Measurements from ENCODE around the gene MRTFA. TPM values are rescaled to one million over a fixed set of nuclear protein-coding genes. Genes with fewer than 3 reads are reported as not detected.
"Not testable (repeated sequence)": the region's sequence is repeated elsewhere in the genome, so short reads cannot be mapped to it uniquely, and the experiment has no call there.

The MRTFA gene
- total RNA-seq, 2 donors from 2014 or later: 70.1 to 71.5 TPM

DNA sequence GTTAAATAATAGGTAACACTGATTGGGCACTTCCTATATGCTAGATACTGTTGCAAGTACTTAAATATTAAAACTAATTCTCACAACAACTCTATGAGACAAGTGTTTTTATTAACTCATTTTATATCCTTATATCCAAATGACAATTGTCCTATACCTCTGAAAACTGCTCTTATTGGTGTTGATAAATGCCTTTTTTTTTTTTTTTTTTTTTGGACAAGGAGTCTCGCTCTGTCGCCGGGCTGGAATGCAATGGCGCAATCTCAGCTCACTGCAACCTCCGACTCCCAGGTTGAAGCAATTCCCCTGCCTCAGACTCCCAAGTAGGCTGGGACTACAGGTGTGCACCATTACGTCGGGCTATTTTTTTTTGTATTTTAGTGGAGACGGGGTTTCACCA is 41.6 kb downstream of the MRTFA start:
- Mint-ChIP-seq H3K27me3 (no peaks in the 10 kb centered on the region), H3K27ac (peak overlapping the region; percentile 9), H3K36me3 (ENCODE audit: low read depth) (peaks cover 2% of the 10 kb centered on the region), H3K4me3 (no peak overlapping the region), H3K4me1 (peaks cover 40% of the 10 kb centered on the region)
- no peak for ATAC-seq
- no peaks in the 10 kb centered on the region for H3K9me3 ChIP-seq (ENCODE audit: control insufficient read depth, low read length, poor library complexity, severe bottlenecking)
- DNase-seq: no peak

DNA sequence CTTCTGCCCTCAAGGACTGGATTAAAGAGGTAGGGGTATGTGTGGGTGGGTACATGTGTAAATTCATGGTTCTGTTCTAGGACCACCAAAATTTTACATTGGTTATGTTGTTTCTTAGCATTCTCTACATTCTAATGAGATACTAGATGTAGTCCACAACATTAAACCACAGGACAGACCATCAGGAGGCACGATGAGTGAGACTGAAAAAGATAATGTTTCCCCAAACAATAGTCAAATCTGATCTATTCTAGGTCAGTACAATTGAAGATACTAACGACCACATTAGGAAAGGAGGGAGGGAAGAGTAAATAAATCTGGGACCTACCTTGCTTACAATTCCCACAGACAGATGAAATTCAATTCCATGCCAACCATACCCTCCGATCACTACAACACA is 42.2 kb downstream of the MRTFA start:
- peak overlapping the region; percentile 9 for H3K27ac Mint-ChIP-seq
- H3K9me3 ChIP-seq (ENCODE audit: control insufficient read depth, low read length, poor library complexity, severe bottlenecking): no peaks in the 10 kb centered on the region
- no peaks in the 10 kb centered on the region for H3K27me3 Mint-ChIP-seq
- peaks cover 37% of the 10 kb centered on the region for H3K4me1 Mint-ChIP-seq
- H3K36me3 Mint-ChIP-seq (ENCODE audit: low read depth): peaks cover 2% of the 10 kb centered on the region
- no peak for ATAC-seq
- DNase-seq: no peak
- H3K4me3 Mint-ChIP-seq: no peak overlapping the region

GRCh38 chr22:40593460-40594273 is 42.9 kb downstream of the MRTFA start:
- DNase-seq (no peak), ATAC-seq (no peak)
- peaks cover 2% of the 10 kb centered on the region for H3K36me3 Mint-ChIP-seq (ENCODE audit: low read depth)
- no peak overlapping the region for H3K4me3 Mint-ChIP-seq
- no peaks in the 10 kb centered on the region for H3K9me3 ChIP-seq (ENCODE audit: control insufficient read depth, low read length, poor library complexity, severe bottlenecking)
- H3K27me3 Mint-ChIP-seq: no peaks in the 10 kb centered on the region
- H3K27ac Mint-ChIP-seq: peak overlapping the region; percentile 54
- H3K4me1 Mint-ChIP-seq: peaks cover 37% of the 10 kb centered on the region

GRCh38 chr22:40592352-40593113 is 44.0 kb downstream of the MRTFA start:
- no peak for DNase-seq
- ATAC-seq: peak; percentile 23
- Mint-ChIP-seq H3K4me3 (no peak overlapping the region), H3K27me3 (no peaks in the 10 kb centered on the region), H3K27ac (peak overlapping the region; percentile 54), H3K4me1 (peaks cover 34% of the 10 kb centered on the region), H3K36me3 (ENCODE audit: low read depth) (peaks cover 2% of the 10 kb centered on the region)
- H3K9me3 ChIP-seq (ENCODE audit: control insufficient read depth, low read length, poor library complexity, severe bottlenecking): no peaks in the 10 kb centered on the region

DNA sequence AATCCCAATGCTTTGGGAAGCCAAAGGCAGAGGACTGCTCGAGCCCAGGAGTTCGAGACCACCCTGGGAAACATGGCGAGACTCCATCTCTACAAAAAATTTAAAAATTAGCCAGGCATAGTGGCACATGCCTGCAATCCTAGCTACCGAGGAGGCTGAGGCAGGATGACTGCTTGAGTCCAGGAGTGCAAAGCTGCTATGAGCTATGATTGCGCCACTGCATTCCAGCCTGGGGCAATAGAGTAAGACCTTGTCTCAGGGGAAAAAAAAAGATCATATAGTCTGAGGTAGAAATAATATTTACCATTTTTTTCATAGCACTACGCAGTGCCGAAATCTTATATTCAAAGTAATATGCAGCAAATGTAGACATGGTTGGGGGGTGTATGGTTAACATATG is 47.8 kb downstream of the MRTFA start:
- peaks cover 5% of the 10 kb centered on the region for H3K36me3 Mint-ChIP-seq (ENCODE audit: low read depth)
- H3K9me3 ChIP-seq (ENCODE audit: control insufficient read depth, low read length, poor library complexity, severe bottlenecking): no peaks in the 10 kb centered on the region
- H3K4me3 Mint-ChIP-seq: no peak overlapping the region
- no peaks in the 10 kb centered on the region for H3K27me3 Mint-ChIP-seq
- no peak for DNase-seq
- no peak overlapping the region for H3K27ac Mint-ChIP-seq
- no peak for ATAC-seq
- peaks cover 29% of the 10 kb centered on the region for H3K4me1 Mint-ChIP-seq

GRCh38 chr22:40586781-40587180 is 49.7 kb downstream of the MRTFA start:
- Mint-ChIP-seq H3K36me3 (ENCODE audit: low read depth) (peaks cover 5% of the 10 kb centered on the region), H3K4me1 (peaks cover 21% of the 10 kb centered on the region), H3K27me3 (no peaks in the 10 kb centered on the region), H3K27ac (no peak overlapping the region), H3K4me3 (no peak overlapping the region)
- ATAC-seq: no peak
- no peak for DNase-seq
- H3K9me3 ChIP-seq (ENCODE audit: control insufficient read depth, low read length, poor library complexity, severe bottlenecking): no peaks in the 10 kb centered on the region

GRCh38 chr22:40585310-40585751 is 51.2 kb downstream of the MRTFA start:
- H3K9me3 ChIP-seq (ENCODE audit: control insufficient read depth, low read length, poor library complexity, severe bottlenecking): no peaks in the 10 kb centered on the region
- DNase-seq: no peak
- Mint-ChIP-seq H3K27me3 (no peaks in the 10 kb centered on the region), H3K4me1 (peaks cover 19% of the 10 kb centered on the region), H3K36me3 (ENCODE audit: low read depth) (peaks cover 5% of the 10 kb centered on the region), H3K27ac (no peak overlapping the region), H3K4me3 (no peak overlapping the region)
- no peak for ATAC-seq

DNA sequence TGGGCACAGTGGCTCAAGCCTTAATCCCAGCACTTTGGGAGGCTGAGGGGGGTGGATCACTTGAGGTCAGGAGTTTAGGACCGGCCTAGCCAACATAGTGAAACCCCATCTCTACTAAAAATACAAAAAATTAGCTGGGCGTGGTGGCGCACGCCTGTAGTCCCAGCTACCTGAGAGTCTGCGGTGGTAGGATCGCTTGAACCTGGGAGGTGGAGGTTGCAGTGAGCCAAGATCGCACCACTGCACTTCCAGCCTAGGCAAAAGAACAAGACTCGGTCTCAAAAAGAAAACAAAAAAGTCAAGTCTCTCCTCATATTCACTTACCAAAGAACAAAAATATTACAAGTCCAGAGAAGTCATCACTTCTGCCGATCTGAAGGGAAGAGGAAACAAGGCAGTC is 51.8 kb downstream of the MRTFA start:
- H3K4me1 Mint-ChIP-seq: peaks cover 19% of the 10 kb centered on the region
- H3K9me3 ChIP-seq (ENCODE audit: control insufficient read depth, low read length, poor library complexity, severe bottlenecking); H3K4me3 Mint-ChIP-seq; H3K36me3 Mint-ChIP-seq (ENCODE audit: low read depth); DNase-seq; H3K27ac Mint-ChIP-seq; H3K27me3 Mint-ChIP-seq; ATAC-seq: not testable (repeated sequence)

- no peak for ATAC-seq
- no peak for DNase-seq
- peak overlapping the region; percentile 1 for H3K27ac Mint-ChIP-seq
- no peak overlapping the region for H3K4me3 Mint-ChIP-seq
- no peaks in the 10 kb centered on the region for H3K9me3 ChIP-seq (ENCODE audit: control insufficient read depth, low read length, poor library complexity, severe bottlenecking)
- no peaks in the 10 kb centered on the region for H3K27me3 Mint-ChIP-seq
- H3K4me1 Mint-ChIP-seq: peaks cover 21% of the 10 kb centered on the region
- H3K36me3 Mint-ChIP-seq (ENCODE audit: low read depth): peaks cover 5% of the 10 kb centered on the region
Measured at GRCh38 chr22:40583053-40583741, 53.3 kb downstream of the MRTFA start.

- Mint-ChIP-seq H3K27ac (peak overlapping the region; percentile 1), H3K27me3 (no peaks in the 10 kb centered on the region), H3K4me1 (peaks cover 23% of the 10 kb centered on the region), H3K36me3 (ENCODE audit: low read depth) (peaks cover 5% of the 10 kb centered on the region), H3K4me3 (no peak overlapping the region)
- no peaks in the 10 kb centered on the region for H3K9me3 ChIP-seq (ENCODE audit: control insufficient read depth, low read length, poor library complexity, severe bottlenecking)
- DNase-seq (no peak), ATAC-seq (no peak)
Measured at GRCh38 chr22:40582063-40582462, 54.5 kb downstream of the MRTFA start.

- H3K4me1 Mint-ChIP-seq: peaks cover 15% of the 10 kb centered on the region
- H3K4me3 Mint-ChIP-seq: no peak overlapping the region
- no peaks in the 10 kb centered on the region for H3K9me3 ChIP-seq (ENCODE audit: control insufficient read depth, low read length, poor library complexity, severe bottlenecking)
- peaks cover 5% of the 10 kb centered on the region for H3K36me3 Mint-ChIP-seq (ENCODE audit: low read depth)
- no peaks in the 10 kb centered on the region for H3K27me3 Mint-ChIP-seq
- no peak for DNase-seq
- H3K27ac Mint-ChIP-seq: no peak overlapping the region
- ATAC-seq: no peak
Measured at GRCh38 chr22:40580631-40581030, 55.9 kb downstream of the MRTFA start.

GRCh38 chr22:40578171-40578570 is 58.3 kb downstream of the MRTFA start:
- H3K4me3 Mint-ChIP-seq: no peak overlapping the region

GRCh38 chr22:40572976-40573375 is 63.5 kb downstream of the MRTFA start:
- DNase-seq (no peak), ATAC-seq (no peak)
- no peaks in the 10 kb centered on the region for H3K9me3 ChIP-seq (ENCODE audit: control insufficient read depth, low read length, poor library complexity, severe bottlenecking)
- Mint-ChIP-seq H3K4me3 (no peak overlapping the region), H3K27me3 (no peaks in the 10 kb centered on the region), H3K27ac (no peak overlapping the region), H3K36me3 (ENCODE audit: low read depth) (no peaks in the 10 kb centered on the region), H3K4me1 (peaks cover 8% of the 10 kb centered on the region)

More at GRCh38 chr22:40578171-40578570, 58.3 kb downstream of the MRTFA start:
- Mint-ChIP-seq H3K36me3 (ENCODE audit: low read depth) (no peaks in the 10 kb centered on the region), H3K27ac (no peak overlapping the region), H3K4me1 (peaks cover 9% of the 10 kb centered on the region), H3K27me3 (no peaks in the 10 kb centered on the region)
- DNase-seq (no peak), ATAC-seq (no peak)
- no peaks in the 10 kb centered on the region for H3K9me3 ChIP-seq (ENCODE audit: control insufficient read depth, low read length, poor library complexity, severe bottlenecking)
